Bronchial epithelial cell (primary cell): ENCODE measurements around the gene TMEM238. TPM values are rescaled to one million over a fixed set of nuclear protein-coding genes. Genes with fewer than 3 reads are reported as not detected.
A peak's percentile ranks its signal among the peaks of the same experiment; 100 is the strongest.

Experiments
- DNase-seq: peaks from one replicate; pipeline ENCODE4 v3.0.0-alpha.2; 2010; ENCODE audit warnings: low read depth
- FAIRE-seq: peaks from 2 replicates; lab custom pipeline; 2011; peaks lifted over from hg19 to GRCh38; lab: Jason Lieb, UNC
- H3K27me3 ChIP-seq: 2 replicates; pipeline ENCODE4 v1.5.1; 2011; ENCODE audit warnings: low read length; ENCODE audit not compliant: control insufficient read depth, insufficient read depth
- H3K36me3 ChIP-seq: 2 replicates; pipeline ENCODE4 v1.5.1; 2011; ENCODE audit warnings: low read length; ENCODE audit not compliant: control insufficient read depth, insufficient read depth
- H3K4me3 ChIP-seq: 2 replicates; pipeline ENCODE4 v1.5.1; 2011; ENCODE audit warnings: mild to moderate bottlenecking, low read depth, low read length, control low read depth
- total RNA-seq: library from RNA; depleted of rRNA; stranded (reverse); fragments of >200 nt; gene quantifications from 2 replicates; pipeline ENCODE4 v1.2.1, GENCODE V29; 2014
- TF ChIP-seq, protein P1 (sequence below): IDR thresholded peaks from 2 replicates; pipeline ENCODE4 v1.5.1; 2011; ENCODE audit warnings: mild to moderate bottlenecking, moderate library complexity, low read length, control low read depth, inconsistent platforms; ENCODE audit not compliant: insufficient read depth, severe bottlenecking

TMEM238 gene
- total RNA-seq, 1 donor from 2014 or later = 10.0 TPM

GRCh38 chr19:55352040-55352439, 32.1 kb downstream of the TMEM238 start:
- Histone ChIP-seq H3K36me3 (peaks cover 3% of the 10 kb centered on the region), H3K4me3 (no peak overlapping the region), H3K27me3 (peaks cover 4% of the 10 kb centered on the region)
- FAIRE-seq = peak; percentile 64
- DNase-seq = peak; percentile 55
- TF ChIP-seq, protein P1, sequence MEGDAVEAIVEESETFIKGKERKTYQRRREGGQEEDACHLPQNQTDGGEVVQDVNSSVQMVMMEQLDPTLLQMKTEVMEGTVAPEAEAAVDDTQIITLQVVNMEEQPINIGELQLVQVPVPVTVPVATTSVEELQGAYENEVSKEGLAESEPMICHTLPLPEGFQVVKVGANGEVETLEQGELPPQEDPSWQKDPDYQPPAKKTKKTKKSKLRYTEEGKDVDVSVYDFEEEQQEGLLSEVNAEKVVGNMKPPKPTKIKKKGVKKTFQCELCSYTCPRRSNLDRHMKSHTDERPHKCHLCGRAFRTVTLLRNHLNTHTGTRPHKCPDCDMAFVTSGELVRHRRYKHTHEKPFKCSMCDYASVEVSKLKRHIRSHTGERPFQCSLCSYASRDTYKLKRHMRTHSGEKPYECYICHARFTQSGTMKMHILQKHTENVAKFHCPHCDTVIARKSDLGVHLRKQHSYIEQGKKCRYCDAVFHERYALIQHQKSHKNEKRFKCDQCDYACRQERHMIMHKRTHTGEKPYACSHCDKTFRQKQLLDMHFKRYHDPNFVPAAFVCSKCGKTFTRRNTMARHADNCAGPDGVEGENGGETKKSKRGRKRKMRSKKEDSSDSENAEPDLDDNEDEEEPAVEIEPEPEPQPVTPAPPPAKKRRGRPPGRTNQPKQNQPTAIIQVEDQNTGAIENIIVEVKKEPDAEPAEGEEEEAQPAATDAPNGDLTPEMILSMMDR = no peak

GRCh38 chr19:55350620-55351315, 33.3 kb downstream of the TMEM238 start:
- no peak overlapping the region for H3K4me3 ChIP-seq
- peak; percentile 64 for FAIRE-seq
- peaks cover 7% of the 10 kb centered on the region for H3K36me3 ChIP-seq
- TF ChIP-seq, protein P1 = no peak
- peaks cover 4% of the 10 kb centered on the region for H3K27me3 ChIP-seq
- no peak for DNase-seq

DNA sequence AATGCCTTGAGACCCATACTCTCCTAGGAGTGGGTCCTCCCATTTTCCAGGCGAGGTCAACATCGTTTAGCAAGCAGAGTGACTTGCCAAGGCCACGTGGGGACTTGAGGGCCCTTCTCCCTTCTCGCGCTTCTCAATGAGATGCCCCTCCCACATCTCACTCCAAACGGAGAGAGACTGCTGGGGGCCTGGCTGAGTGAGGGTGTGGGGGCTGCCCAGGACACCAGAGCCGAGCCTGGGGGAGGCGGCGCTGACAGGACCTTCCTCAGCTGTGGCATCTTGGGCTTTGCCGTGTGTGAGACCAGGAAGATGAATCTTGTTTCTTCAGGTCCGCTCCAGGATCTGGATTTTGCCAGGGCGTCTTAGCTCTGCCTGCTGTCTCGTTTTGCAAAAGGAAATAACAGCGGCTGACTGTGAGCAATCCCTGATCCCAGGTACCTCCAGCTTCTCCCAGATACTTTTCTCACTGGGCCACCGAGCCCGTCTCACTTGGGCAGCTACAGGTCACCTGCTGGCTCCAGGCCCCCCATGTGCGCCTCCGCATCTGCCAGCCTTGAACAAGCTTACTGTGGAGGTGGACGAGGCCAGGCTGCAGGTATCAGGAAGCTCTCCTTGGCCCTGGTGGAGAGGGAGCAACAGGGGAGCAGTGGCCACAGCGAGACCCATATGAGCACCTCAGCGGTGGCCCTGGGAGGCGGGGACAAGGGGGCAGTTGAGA, 35.6 kb downstream of the TMEM238 start:
- TF ChIP-seq, protein P1 = no peak
- peaks cover 10% of the 10 kb centered on the region for H3K36me3 ChIP-seq
- FAIRE-seq (no peak), DNase-seq (no peak)
- H3K4me3 ChIP-seq = no peak overlapping the region
- peaks cover 4% of the 10 kb centered on the region for H3K27me3 ChIP-seq

DNA sequence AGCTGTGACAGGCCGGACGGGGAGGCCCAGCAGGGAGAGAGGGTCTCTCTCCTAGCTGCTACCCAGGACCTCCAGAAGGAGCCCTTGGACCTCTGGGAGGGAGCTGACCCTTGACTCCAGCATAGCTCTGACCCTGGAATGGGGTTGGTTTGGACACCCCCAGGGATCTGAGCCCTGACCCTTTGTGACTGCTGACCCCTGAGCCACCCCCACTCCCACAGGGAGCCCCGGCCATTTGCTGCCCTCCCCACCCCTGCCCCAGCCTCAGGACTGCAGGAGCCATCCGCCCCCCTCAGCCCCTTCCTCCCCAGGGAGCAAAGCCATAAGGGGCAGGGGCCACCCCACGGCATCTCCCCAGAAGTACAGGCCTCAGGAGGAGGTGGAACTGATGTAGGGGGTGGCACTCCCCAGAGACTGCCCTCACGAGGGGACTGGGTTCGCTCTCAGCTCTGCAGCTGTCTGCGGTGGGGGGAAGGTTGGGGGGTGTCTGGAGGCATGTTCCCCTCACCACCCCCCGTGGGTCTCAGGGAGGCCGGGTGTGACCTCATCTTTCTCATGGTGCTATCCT, 36.6 kb downstream of the TMEM238 start:
- FAIRE-seq (no peak), DNase-seq (no peak)
- Histone ChIP-seq H3K36me3 (peaks cover 17% of the 10 kb centered on the region), H3K4me3 (no peak overlapping the region), H3K27me3 (no peaks in the 10 kb centered on the region)
- TF ChIP-seq, protein P1 = no peak

DNA sequence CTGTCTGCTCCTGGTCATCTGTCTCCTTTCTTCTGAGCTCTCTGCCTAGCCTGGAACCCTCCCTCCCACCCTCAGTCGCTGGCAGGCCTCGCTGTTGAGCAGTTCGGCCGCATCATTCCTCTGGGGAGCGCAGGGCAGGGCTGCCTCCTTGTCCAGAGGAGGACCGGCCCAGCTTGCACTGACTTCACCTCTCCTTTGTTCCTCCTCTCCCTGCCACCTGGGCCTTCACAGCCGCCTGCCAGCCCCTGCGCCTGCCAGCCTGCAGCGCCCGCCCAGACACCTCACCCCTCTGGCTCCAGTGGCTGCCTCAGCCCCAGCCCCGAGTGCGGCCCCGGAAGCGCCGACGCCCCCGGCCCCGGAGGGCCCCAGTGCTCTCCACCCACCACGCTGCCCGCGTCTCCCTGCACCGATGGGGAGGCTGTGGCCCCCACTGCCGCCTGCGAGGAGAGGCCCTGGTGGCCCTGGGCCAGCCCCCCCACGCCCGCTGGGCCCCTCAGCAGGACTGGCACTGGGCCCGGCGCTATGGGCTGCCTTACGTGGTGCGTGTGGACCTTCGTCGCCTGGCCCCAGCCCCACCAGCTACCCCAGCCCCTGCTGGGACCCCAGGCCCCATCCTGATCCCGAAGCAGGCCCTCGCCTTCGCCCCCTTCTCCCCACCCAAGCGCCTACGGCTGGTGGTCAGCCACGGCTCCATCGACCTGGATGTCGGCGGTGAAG, 37.2 kb downstream of the TMEM238 start:
- FAIRE-seq (no peak), DNase-seq (no peak)
- Histone ChIP-seq H3K4me3 (no peak overlapping the region), H3K36me3 (peaks cover 20% of the 10 kb centered on the region), H3K27me3 (no peaks in the 10 kb centered on the region)
- TF ChIP-seq, protein P1 = no peak
